Neural crest cell (in vitro differentiated cells): ENCODE data around the gene ELFN2. TPM values are rescaled to one million over a fixed set of nuclear protein-coding genes. Genes with fewer than 3 reads are reported as not detected.
A peak's percentile ranks its signal among the peaks of the same experiment; 100 is the strongest.

Experiments
- DNase-seq: peaks from one replicate; pipeline ENCODE4 v3.0.0; 2021; ENCODE audit warnings: low read depth, mixed read lengths, low spot score
- H3K27ac Mint-ChIP-seq: one replicate; pipeline ENCODE4 v1.8.0; 2021; ENCODE audit warnings: mild to moderate bottlenecking, mixed read lengths; ENCODE audit not compliant: unreplicated experiment
- H3K27me3 Mint-ChIP-seq: 2 replicates; pipeline ENCODE4 v1.8.0; 2021; ENCODE audit warnings: low read depth, mild to moderate bottlenecking, mixed read lengths
- H3K36me3 Mint-ChIP-seq: 2 replicates; pipeline ENCODE4 v1.8.0; 2021; ENCODE audit warnings: low read depth, mild to moderate bottlenecking, mixed read lengths
- H3K4me1 Mint-ChIP-seq: 2 replicates; pipeline ENCODE4 v1.8.0; 2021; ENCODE audit warnings: mixed read lengths
- H3K4me3 Mint-ChIP-seq: one replicate; pipeline ENCODE4 v1.8.0; 2021; ENCODE audit warnings: mild to moderate bottlenecking, mixed read lengths
- H3K9me3 Mint-ChIP-seq: 2 replicates; pipeline ENCODE4 v1.8.0; 2021; ENCODE audit warnings: mixed read lengths
- CTCF ChIP-seq: fragments of 200-600 bp; sonication (generic); conservative IDR thresholded peaks from 2 replicates; pipeline ENCODE4 v1.5.0; 2021; ENCODE audit warnings: antibody characterized with exemption, mild to moderate bottlenecking
- total RNA-seq: library from RNA; stranded (reverse); gene quantifications from 2 replicates; pipeline ENCODE4 v1.2.1, GENCODE V29; 2021

The ELFN2 gene
- total RNA-seq, 1 donor from 2014 or later = 0.09 TPM

- H3K36me3 Mint-ChIP-seq = no peaks in the 10 kb centered on the region
- peaks cover 82% of the 10 kb centered on the region for H3K27me3 Mint-ChIP-seq
- H3K4me3 Mint-ChIP-seq = no peak overlapping the region
- TF ChIP-seq CTCF = no peak
- peaks cover 5% of the 10 kb centered on the region for H3K4me1 Mint-ChIP-seq
- no peaks in the 10 kb centered on the region for H3K9me3 Mint-ChIP-seq
- H3K27ac Mint-ChIP-seq = no peak overlapping the region
- no peak for DNase-seq
Observed at GRCh38 chr22:37338539-37339246, 88.6 kb downstream of the ELFN2 start.

- Mint-ChIP-seq H3K4me1 (peaks cover 5% of the 10 kb centered on the region), H3K9me3 (no peaks in the 10 kb centered on the region), H3K27me3 (peaks cover 95% of the 10 kb centered on the region), H3K36me3 (no peaks in the 10 kb centered on the region), H3K27ac (no peak overlapping the region), H3K4me3 (no peak overlapping the region)
- DNase-seq = no peak
- no peak for TF ChIP-seq CTCF
Observed at GRCh38 chr22:37337204-37337943, 89.9 kb downstream of the ELFN2 start.

- Mint-ChIP-seq H3K4me1 (peaks cover 5% of the 10 kb centered on the region), H3K27me3 (peaks cover 96% of the 10 kb centered on the region), H3K36me3 (no peaks in the 10 kb centered on the region), H3K9me3 (no peaks in the 10 kb centered on the region), H3K27ac (no peak overlapping the region), H3K4me3 (no peak overlapping the region)
- TF ChIP-seq CTCF = no peak
- no peak for DNase-seq
Observed at GRCh38 chr22:37336579-37336978, 90.7 kb downstream of the ELFN2 start.

- H3K9me3 Mint-ChIP-seq = no peaks in the 10 kb centered on the region
- no peak for TF ChIP-seq CTCF
- DNase-seq = no peak
- H3K4me1 Mint-ChIP-seq = peaks cover 5% of the 10 kb centered on the region
- no peak overlapping the region for H3K27ac Mint-ChIP-seq
- no peaks in the 10 kb centered on the region for H3K36me3 Mint-ChIP-seq
- H3K27me3 Mint-ChIP-seq = peaks cover 96% of the 10 kb centered on the region
- H3K4me3 Mint-ChIP-seq = no peak overlapping the region
Observed at GRCh38 chr22:37335806-37336199, 91.5 kb downstream of the ELFN2 start.

- Mint-ChIP-seq H3K36me3 (no peaks in the 10 kb centered on the region), H3K4me1 (peaks cover 11% of the 10 kb centered on the region), H3K27me3 (peaks cover 96% of the 10 kb centered on the region), H3K9me3 (no peaks in the 10 kb centered on the region), H3K4me3 (no peak overlapping the region), H3K27ac (no peak overlapping the region)
- peak; percentile 32 for TF ChIP-seq CTCF
- no peak for DNase-seq
Observed at GRCh38 chr22:37334859-37335805, 92.1 kb downstream of the ELFN2 start.
